ENCODE measurements around the gene STRN4. TPM values are rescaled to one million over a fixed set of nuclear protein-coding genes. Genes with fewer than 3 reads are reported as not detected.

The STRN4 gene
- total and polyA plus RNA-seq, 2 donors from 2014 or later: 31.5 to 74.9 TPM

GRCh38 chr19:46733690-46734292 lies 12.5 kb downstream of the STRN4 start:
- H3K9ac ChIP-seq (ENCODE audit: low read length in 3 of 3): no peak overlapping the region
- intact Hi-C loops (cut with DNase I): no loop called here
- no peaks in the 10 kb centered on the region for H3K27me3 ChIP-seq (ENCODE audit: control insufficient read depth, insufficient read depth, low read length)
- no peak overlapping the region for H3K4me3 ChIP-seq (ENCODE audit: low read length in 3 of 3)
- DNase-seq (no peak), FAIRE-seq (no peak)
- TF ChIP-seq CTCF (IDR thresholded peaks at IDR 0.05; ENCODE audit: borderline replicate concordance, extremely low read depth, insufficient read depth): no peak
- H3K36me3 ChIP-seq (ENCODE audit: control insufficient read depth in 2 of 3, insufficient read depth in 3 of 3, low read length in 3 of 3): peaks cover 0 to 40% (median 36%) of the 10 kb centered on the region in 3 donors
- no peak overlapping the region for H3K27ac ChIP-seq (ENCODE audit: low read depth in 2 of 2, low read length in 2 of 2)
- H3K4me1 ChIP-seq (ENCODE audit: control insufficient read depth in 2 of 3, insufficient read depth in 2 of 3, low read depth in 1 of 3, low read length in 3 of 3): peaks cover 0 to 13% (median 0%) of the 10 kb centered on the region in 3 donors
- H3K9me3 ChIP-seq (ENCODE audit: control insufficient read depth in 2 of 3, insufficient read depth in 1 of 3, low read length in 3 of 3): no peaks in the 10 kb centered on the region

GRCh38 chr19:46732966-46733689 lies 13.1 kb downstream of the STRN4 start:
- no peak for FAIRE-seq
- Histone ChIP-seq H3K9ac (ENCODE audit: low read length in 3 of 3) (no peak overlapping the region), H3K27ac (ENCODE audit: low read depth in 2 of 2, low read length in 2 of 2) (no peak overlapping the region), H3K4me3 (ENCODE audit: low read length in 3 of 3) (no peak overlapping the region), H3K36me3 (ENCODE audit: control insufficient read depth in 2 of 3, insufficient read depth in 3 of 3, low read length in 3 of 3) (peaks cover 0 to 42% (median 31%) of the 10 kb centered on the region in 3 donors), H3K27me3 (ENCODE audit: control insufficient read depth, insufficient read depth, low read length) (no peaks in the 10 kb centered on the region), H3K9me3 (ENCODE audit: control insufficient read depth in 2 of 3, insufficient read depth in 1 of 3, low read length in 3 of 3) (no peaks in the 10 kb centered on the region), H3K4me1 (ENCODE audit: control insufficient read depth in 2 of 3, insufficient read depth in 2 of 3, low read depth in 1 of 3, low read length in 3 of 3) (peaks cover 0 to 13% (median 0%) of the 10 kb centered on the region in 3 donors)
- TF ChIP-seq CTCF (IDR thresholded peaks at IDR 0.05; ENCODE audit: borderline replicate concordance, extremely low read depth, insufficient read depth): no peak
- DNase-seq: no peak
- intact Hi-C loops (cut with DNase I): no loop called here

GRCh38 chr19:46732172-46732938 lies 13.9 kb downstream of the STRN4 start:
- DNase-seq (no peak), FAIRE-seq (no peak)
- H3K27ac ChIP-seq (ENCODE audit: low read depth in 2 of 2, low read length in 2 of 2): no peak overlapping the region
- no peak overlapping the region for H3K4me3 ChIP-seq (ENCODE audit: low read length in 3 of 3)
- H3K27me3 ChIP-seq (ENCODE audit: control insufficient read depth, insufficient read depth, low read length): no peaks in the 10 kb centered on the region
- peaks cover 0 to 13% (median 0%) of the 10 kb centered on the region in 3 donors for H3K4me1 ChIP-seq (ENCODE audit: control insufficient read depth in 2 of 3, insufficient read depth in 2 of 3, low read depth in 1 of 3, low read length in 3 of 3)
- TF ChIP-seq CTCF (IDR thresholded peaks at IDR 0.05; ENCODE audit: borderline replicate concordance, extremely low read depth, insufficient read depth): no peak
- intact Hi-C loops (cut with DNase I): no loop called here
- H3K36me3 ChIP-seq (ENCODE audit: control insufficient read depth in 2 of 3, insufficient read depth in 3 of 3, low read length in 3 of 3): peaks cover 0 to 42% (median 32%) of the 10 kb centered on the region in 3 donors
- H3K9ac ChIP-seq (ENCODE audit: low read length in 3 of 3): no peak overlapping the region
- no peaks in the 10 kb centered on the region for H3K9me3 ChIP-seq (ENCODE audit: control insufficient read depth in 2 of 3, insufficient read depth in 1 of 3, low read length in 3 of 3)

Data from kidney (tissue), 14 donors.